Liver (tissue), 3 donors: ENCODE measurements around the gene POU6F2.

Source experiments
- EGR1 ChIP-seq, 2 donors: IDR thresholded peaks; 2 replicates each; pipeline ENCODE4 v1.6.1; 2016 to 2018; ENCODE audit warnings: antibody characterized with exemption in 2 of 2, low read depth in 2 of 2
- FOXA1 ChIP-seq: IDR thresholded peaks from 2 replicates; pipeline ENCODE4 v1.6.1; 2016; ENCODE audit warnings: antibody characterized with exemption
- GABPA ChIP-seq, 2 donors: IDR thresholded peaks in 1 of 2; conservative IDR thresholded peaks in 1 of 2; 2 replicates each; pipeline ENCODE4 v1.6.1; 2016; ENCODE audit warnings: antibody characterized with exemption in 2 of 2, mild to moderate bottlenecking in 1 of 2, moderate library complexity in 1 of 2
- RAD21 ChIP-seq, 2 donors: IDR thresholded peaks; 2 replicates each; pipeline ENCODE4 v1.6.1; 2016; ENCODE audit warnings: antibody characterized with exemption in 2 of 2, mild to moderate bottlenecking in 2 of 2
- SP1 ChIP-seq: IDR thresholded peaks from 2 replicates; pipeline ENCODE4 v1.6.1; 2018; ENCODE audit warnings: antibody characterized with exemption, mild to moderate bottlenecking
- TAF1 ChIP-seq: conservative IDR thresholded peaks from 2 replicates; pipeline ENCODE4 v1.6.1; 2016; ENCODE audit warnings: antibody characterized with exemption, mild to moderate bottlenecking
- YY1 ChIP-seq: IDR thresholded peaks from 2 replicates; pipeline ENCODE4 v1.6.1; 2016; ENCODE audit warnings: antibody characterized with exemption, mild to moderate bottlenecking
- TF ChIP-seq, protein P1 (sequence below): fragments of 150-350 bp; IDR thresholded peaks from 2 replicates; pipeline ENCODE4 v1.5.1; 2017; ENCODE audit warnings: improper control_type of control experiment, low read depth, low read length; ENCODE audit not compliant: missing input control
- TF ChIP-seq, protein P2 (sequence below): IDR thresholded peaks from 2 replicates; pipeline ENCODE4 v1.6.1; 2016; ENCODE audit warnings: antibody characterized with exemption
- TF ChIP-seq, protein P3 (sequence below): IDR thresholded peaks from 2 replicates; pipeline ENCODE4 v1.6.1; 2016; ENCODE audit warnings: antibody characterized with exemption
- TF ChIP-seq, protein P4 (sequence below): IDR thresholded peaks from 2 replicates; pipeline ENCODE4 v1.6.1; 2016; ENCODE audit warnings: antibody characterized with exemption, mild to moderate bottlenecking
- TF ChIP-seq, protein P5 (sequence below): IDR thresholded peaks from 2 replicates; pipeline ENCODE4 v1.6.1; 2016; ENCODE audit warnings: antibody characterized with exemption
- donor health status: healthy.
- donor health status: healthy.

DNA sequence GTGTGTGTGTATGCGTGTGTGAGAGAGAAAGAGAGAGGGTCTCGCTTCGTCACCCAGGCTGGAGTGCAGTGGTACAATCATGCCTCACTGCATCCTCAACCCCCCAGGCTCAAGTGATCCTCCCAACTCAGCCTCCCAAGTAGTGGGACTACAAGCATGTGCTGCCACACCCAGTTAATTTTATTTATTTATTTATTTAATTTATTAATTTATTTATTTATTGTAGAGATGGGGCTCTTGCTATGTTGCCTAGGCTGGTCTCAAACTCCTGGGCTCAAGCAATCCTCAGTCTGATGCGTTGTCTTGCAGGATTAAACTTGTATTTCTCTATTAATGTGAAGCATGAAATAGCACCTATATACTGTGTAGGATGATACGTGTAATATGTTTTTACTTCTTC is 21.8 kb upstream of the POU6F2 start:
- TF ChIP-seq, protein P1, sequence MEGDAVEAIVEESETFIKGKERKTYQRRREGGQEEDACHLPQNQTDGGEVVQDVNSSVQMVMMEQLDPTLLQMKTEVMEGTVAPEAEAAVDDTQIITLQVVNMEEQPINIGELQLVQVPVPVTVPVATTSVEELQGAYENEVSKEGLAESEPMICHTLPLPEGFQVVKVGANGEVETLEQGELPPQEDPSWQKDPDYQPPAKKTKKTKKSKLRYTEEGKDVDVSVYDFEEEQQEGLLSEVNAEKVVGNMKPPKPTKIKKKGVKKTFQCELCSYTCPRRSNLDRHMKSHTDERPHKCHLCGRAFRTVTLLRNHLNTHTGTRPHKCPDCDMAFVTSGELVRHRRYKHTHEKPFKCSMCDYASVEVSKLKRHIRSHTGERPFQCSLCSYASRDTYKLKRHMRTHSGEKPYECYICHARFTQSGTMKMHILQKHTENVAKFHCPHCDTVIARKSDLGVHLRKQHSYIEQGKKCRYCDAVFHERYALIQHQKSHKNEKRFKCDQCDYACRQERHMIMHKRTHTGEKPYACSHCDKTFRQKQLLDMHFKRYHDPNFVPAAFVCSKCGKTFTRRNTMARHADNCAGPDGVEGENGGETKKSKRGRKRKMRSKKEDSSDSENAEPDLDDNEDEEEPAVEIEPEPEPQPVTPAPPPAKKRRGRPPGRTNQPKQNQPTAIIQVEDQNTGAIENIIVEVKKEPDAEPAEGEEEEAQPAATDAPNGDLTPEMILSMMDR: no peak
- TF ChIP-seq, protein P2, sequence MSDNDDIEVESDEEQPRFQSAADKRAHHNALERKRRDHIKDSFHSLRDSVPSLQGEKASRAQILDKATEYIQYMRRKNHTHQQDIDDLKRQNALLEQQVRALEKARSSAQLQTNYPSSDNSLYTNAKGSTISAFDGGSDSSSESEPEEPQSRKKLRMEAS: no peak
- TF ChIP-seq RAD21 (IDR thresholded peaks at IDR 0.05) (no peak), SP1 (no peak), EGR1 (IDR thresholded peaks at IDR 0.05; ENCODE audit: low read depth in 2 of 2) (no peak), GABPA (IDR thresholded peaks at IDR 0.05 in 1 of 2, conservative IDR thresholded peaks at IDR 0.05 in 1 of 2) (no peak), FOXA1 (no peak), TAF1 (no peak), YY1 (no peak)
- TF ChIP-seq, protein P3, sequence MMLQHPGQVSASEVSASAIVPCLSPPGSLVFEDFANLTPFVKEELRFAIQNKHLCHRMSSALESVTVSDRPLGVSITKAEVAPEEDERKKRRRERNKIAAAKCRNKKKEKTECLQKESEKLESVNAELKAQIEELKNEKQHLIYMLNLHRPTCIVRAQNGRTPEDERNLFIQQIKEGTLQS: no peak
- TF ChIP-seq, protein P4, sequence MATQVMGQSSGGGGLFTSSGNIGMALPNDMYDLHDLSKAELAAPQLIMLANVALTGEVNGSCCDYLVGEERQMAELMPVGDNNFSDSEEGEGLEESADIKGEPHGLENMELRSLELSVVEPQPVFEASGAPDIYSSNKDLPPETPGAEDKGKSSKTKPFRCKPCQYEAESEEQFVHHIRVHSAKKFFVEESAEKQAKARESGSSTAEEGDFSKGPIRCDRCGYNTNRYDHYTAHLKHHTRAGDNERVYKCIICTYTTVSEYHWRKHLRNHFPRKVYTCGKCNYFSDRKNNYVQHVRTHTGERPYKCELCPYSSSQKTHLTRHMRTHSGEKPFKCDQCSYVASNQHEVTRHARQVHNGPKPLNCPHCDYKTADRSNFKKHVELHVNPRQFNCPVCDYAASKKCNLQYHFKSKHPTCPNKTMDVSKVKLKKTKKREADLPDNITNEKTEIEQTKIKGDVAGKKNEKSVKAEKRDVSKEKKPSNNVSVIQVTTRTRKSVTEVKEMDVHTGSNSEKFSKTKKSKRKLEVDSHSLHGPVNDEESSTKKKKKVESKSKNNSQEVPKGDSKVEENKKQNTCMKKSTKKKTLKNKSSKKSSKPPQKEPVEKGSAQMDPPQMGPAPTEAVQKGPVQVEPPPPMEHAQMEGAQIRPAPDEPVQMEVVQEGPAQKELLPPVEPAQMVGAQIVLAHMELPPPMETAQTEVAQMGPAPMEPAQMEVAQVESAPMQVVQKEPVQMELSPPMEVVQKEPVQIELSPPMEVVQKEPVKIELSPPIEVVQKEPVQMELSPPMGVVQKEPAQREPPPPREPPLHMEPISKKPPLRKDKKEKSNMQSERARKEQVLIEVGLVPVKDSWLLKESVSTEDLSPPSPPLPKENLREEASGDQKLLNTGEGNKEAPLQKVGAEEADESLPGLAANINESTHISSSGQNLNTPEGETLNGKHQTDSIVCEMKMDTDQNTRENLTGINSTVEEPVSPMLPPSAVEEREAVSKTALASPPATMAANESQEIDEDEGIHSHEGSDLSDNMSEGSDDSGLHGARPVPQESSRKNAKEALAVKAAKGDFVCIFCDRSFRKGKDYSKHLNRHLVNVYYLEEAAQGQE: no peak
- TF ChIP-seq, protein P5, sequence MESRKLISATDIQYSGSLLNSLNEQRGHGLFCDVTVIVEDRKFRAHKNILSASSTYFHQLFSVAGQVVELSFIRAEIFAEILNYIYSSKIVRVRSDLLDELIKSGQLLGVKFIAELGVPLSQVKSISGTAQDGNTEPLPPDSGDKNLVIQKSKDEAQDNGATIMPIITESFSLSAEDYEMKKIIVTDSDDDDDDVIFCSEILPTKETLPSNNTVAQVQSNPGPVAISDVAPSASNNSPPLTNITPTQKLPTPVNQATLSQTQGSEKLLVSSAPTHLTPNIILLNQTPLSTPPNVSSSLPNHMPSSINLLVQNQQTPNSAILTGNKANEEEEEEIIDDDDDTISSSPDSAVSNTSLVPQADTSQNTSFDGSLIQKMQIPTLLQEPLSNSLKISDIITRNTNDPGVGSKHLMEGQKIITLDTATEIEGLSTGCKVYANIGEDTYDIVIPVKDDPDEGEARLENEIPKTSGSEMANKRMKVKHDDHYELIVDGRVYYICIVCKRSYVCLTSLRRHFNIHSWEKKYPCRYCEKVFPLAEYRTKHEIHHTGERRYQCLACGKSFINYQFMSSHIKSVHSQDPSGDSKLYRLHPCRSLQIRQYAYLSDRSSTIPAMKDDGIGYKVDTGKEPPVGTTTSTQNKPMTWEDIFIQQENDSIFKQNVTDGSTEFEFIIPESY: no peak
